Prostate gland (tissue), 2 donors: ENCODE results near the gene TMEM151A. TPM values are rescaled to one million over a fixed set of nuclear protein-coding genes. Genes with fewer than 3 reads are reported as not detected.

Experiments
- DNase-seq: peaks from one replicate; pipeline ENCODE4 v3.0.0-alpha.2; 2019; ENCODE audit warnings: low spot score
- H3K27ac ChIP-seq, 2 donors: fragments of 200-600 bp; sonication (generic); 2 replicates each; pipeline ENCODE4 v1.5.1; 2017 to 2019
- H3K27me3 ChIP-seq: fragments of 200-600 bp; sonication (generic); replicated peaks from 2 replicates; pipeline ENCODE4 v1.5.1; 2019; ENCODE audit not compliant: insufficient read depth
- H3K36me3 ChIP-seq, 2 donors: fragments of 200-600 bp; sonication (generic); 1 replicate in 1 of 2; 2 replicates in 1 of 2; pipeline versions ENCODE4 v1.5.1 to v1.8.1; 2017 to 2019
- H3K4me1 ChIP-seq: fragments of 200-600 bp; sonication (generic); replicated peaks from 2 replicates; pipeline ENCODE4 v1.5.1; 2019
- H3K4me3 ChIP-seq, 2 donors: fragments of 200-600 bp; sonication (generic); 2 replicates each; pipeline ENCODE4 v1.5.1; 2017 to 2019
- H3K9me3 ChIP-seq: fragments of 200-600 bp; sonication (generic); 2 replicates; pipeline ENCODE4 v1.5.1; 2017
- POLR2A ChIP-seq: fragments of 450-650 bp; IDR thresholded peaks from one replicate; pipeline ENCODE4 v1.6.1; 2016; ENCODE audit warnings: antibody characterized with exemption, mild to moderate bottlenecking
- POLR2AphosphoS5 ChIP-seq: sonication (generic); formaldehyde crosslinking; IDR thresholded peaks from one replicate; pipeline ENCODE4 v1.6.1; 2017; ENCODE audit warnings: antibody characterized with exemption
- WGBS: methylation state at CpG from one replicate; pipeline ENCODE4 v1.1.5; 2018; 5-methylcytosine and 5-hydroxymethylcytosine counted together
- intact Hi-C: fragments of 100-400 bp; cut with DNase I; formaldehyde crosslinking; loops from one replicate; pipeline ENCODE4 v1.14.2; 2022
- total RNA-seq, 2 donors: library from RNA; depleted of rRNA; stranded (reverse); fragments of >200 nt; gene quantifications; one replicate each; pipeline ENCODE4 v1.1.0, GENCODE V29; 2016
- TF ChIP-seq, protein P1 (sequence below), 4 experiments: fragments of 200-600 bp in 2 of 4; fragments of 450-650 bp in 2 of 4; sonication (generic) in 2 of 4; IDR thresholded peaks; 1 replicate in 3 of 4; 2 replicates in 1 of 4; pipeline ENCODE4 v1.5.1; 2016 to 2019; ENCODE audit warnings: antibody characterized with exemption in 4 of 4, mild to moderate bottlenecking in 2 of 4, moderate library complexity in 2 of 4

Gene TMEM151A
- total RNA-seq, 2 donors from 2014 or later = 0.17 to 0.50 TPM

DNA sequence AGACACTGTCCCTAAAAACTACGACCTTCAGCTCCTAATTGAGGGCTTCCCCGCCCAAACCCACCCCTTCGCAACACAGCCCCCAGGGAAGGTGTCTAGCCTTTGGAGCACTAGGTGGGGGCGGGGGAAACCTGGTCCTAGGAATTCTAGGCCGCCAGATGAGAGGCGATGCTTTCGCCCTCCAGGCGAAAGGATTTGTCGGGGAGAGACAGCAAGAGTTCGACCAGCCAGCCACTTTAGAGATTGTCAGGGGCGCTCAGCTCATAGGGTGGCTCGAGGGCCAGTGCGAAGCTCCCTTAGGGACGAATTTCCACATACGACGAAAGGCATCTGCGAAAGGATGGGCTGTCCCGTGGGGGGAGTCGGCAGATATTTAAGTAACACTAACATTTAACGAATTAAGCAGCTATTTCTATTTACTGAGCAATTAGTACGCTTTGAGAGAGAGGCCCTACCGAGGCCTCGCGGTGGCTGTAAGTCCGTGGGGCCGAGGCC, 19.8 kb downstream of the TMEM151A start:
- no peaks in the 10 kb centered on the region for H3K4me1 ChIP-seq
- no peak for DNase-seq
- no peaks in the 10 kb centered on the region for H3K36me3 ChIP-seq
- H3K4me3 ChIP-seq = peak overlapping the region; percentile 34 to 43
- no peaks in the 10 kb centered on the region for H3K9me3 ChIP-seq
- peak overlapping the region; percentile 82 to 87 for H3K27ac ChIP-seq
- intact Hi-C loops = loop anchor here (2.0 kb wide), 1 partner anchor 77 kb away; no protein-coding TSS in a partner anchor
- no peaks in the 10 kb centered on the region for H3K27me3 ChIP-seq
- WGBS = 24% methylated on average over 26 of the region's 26 CpGs
- TF ChIP-seq POLR2AphosphoS5 = no peak
- TF ChIP-seq, protein P1, sequence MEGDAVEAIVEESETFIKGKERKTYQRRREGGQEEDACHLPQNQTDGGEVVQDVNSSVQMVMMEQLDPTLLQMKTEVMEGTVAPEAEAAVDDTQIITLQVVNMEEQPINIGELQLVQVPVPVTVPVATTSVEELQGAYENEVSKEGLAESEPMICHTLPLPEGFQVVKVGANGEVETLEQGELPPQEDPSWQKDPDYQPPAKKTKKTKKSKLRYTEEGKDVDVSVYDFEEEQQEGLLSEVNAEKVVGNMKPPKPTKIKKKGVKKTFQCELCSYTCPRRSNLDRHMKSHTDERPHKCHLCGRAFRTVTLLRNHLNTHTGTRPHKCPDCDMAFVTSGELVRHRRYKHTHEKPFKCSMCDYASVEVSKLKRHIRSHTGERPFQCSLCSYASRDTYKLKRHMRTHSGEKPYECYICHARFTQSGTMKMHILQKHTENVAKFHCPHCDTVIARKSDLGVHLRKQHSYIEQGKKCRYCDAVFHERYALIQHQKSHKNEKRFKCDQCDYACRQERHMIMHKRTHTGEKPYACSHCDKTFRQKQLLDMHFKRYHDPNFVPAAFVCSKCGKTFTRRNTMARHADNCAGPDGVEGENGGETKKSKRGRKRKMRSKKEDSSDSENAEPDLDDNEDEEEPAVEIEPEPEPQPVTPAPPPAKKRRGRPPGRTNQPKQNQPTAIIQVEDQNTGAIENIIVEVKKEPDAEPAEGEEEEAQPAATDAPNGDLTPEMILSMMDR (IDR thresholded peaks at IDR 0.05) = no peak
- TF ChIP-seq POLR2A = no peak

DNA sequence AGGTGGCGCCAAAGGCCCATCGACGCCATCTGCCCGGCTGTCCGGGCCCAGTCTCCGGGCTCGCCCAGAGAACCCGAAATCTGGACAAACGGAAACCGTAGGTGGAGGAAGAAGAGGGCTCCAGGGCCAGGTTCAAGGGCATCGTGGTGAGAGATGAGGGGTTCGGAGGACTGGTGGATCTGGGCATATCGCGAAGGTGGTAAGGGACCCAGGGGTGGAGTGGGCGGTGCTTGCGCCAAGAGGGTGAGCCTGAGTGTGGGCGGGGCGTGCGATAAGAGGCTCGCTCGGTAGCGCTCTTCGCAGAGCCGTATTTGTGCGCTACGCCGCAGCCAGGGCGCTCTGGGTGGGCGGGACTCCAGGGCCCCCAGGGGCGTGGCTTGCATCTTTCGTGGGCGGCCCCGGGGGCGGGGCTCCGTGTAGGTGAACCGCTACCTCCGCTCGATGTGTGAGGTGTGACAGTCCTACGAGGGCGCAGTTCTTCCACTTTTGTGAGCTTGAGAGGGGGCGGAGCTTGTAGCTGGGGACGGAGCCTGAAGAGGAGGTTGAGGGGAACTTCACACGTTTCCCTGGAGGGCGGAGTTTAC, 20.4 kb downstream of the TMEM151A start:
- Histone ChIP-seq H3K9me3 (no peaks in the 10 kb centered on the region), H3K4me3 (peak overlapping the region; percentile 34 to 43), H3K4me1 (no peaks in the 10 kb centered on the region), H3K27me3 (no peaks in the 10 kb centered on the region), H3K27ac (peak overlapping the region; percentile 82 to 87), H3K36me3 (no peaks in the 10 kb centered on the region)
- intact Hi-C loops = loop anchor here (2.0 kb wide), 2 partner anchors 17 to 77 kb away; no protein-coding TSS in a partner anchor
- under 1% methylated on average over 43 of the region's 44 CpGs for WGBS
- peak; percentile 95 for DNase-seq
- TF ChIP-seq POLR2A (peak; percentile 39), POLR2AphosphoS5 (peak; percentile 86)
- TF ChIP-seq, protein P1 (IDR thresholded peaks at IDR 0.05) = peak; percentile 63 to 96 (median 90)

DNA sequence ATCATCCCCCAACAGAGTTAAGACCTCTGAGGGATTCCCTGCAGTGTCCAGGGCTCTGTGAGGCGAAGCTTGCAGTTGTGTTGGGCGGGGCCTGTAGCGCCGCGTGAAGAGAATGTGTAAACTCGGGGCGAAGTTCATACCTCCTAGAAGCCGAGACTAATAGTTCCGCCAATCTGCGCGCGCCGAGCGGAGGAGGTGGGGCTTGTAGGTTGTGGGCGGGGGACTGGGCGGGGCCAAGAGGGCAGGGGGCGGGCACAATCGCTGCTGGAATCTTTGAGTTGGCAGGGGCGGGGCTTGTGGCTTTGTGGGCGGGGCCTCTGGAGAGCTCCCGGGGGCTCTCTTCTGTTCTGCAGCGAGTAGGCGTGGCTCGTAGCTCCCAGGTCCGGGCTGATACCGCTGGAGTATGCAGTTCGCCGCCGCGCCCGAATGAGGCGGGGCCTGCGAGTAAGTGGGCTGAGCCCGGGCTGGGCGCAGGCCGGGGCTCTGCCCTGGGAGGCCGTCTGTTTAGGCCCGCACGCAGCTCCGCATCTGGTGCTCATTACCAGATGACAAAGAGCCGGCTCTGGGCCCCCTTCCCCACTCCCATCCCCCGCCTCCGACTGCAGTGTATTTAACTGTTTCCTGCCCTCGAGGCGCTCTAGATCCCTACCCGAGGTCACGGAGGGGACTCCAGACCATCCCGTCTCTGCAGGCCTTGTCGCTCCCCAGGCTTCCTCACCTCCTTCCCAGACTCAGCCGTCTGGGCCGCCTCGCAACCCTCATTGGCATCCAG, 21.0 kb downstream of the TMEM151A start:
- Histone ChIP-seq H3K27ac (peak overlapping the region; percentile 82 to 87), H3K4me3 (peak overlapping the region; percentile 34 to 43), H3K36me3 (no peaks in the 10 kb centered on the region), H3K4me1 (no peaks in the 10 kb centered on the region), H3K9me3 (no peaks in the 10 kb centered on the region), H3K27me3 (no peaks in the 10 kb centered on the region)
- WGBS = under 1% methylated on average over 44 of the region's 52 CpGs
- TF ChIP-seq, protein P1 (IDR thresholded peaks at IDR 0.05) = no peak
- TF ChIP-seq POLR2A = peak; percentile 56
- peak; percentile 70 for TF ChIP-seq POLR2AphosphoS5
- peak; percentile 97 for DNase-seq
- intact Hi-C loops = loop anchor here (2.0 kb wide), 1 partner anchor 16 kb away; no protein-coding TSS in a partner anchor

DNA sequence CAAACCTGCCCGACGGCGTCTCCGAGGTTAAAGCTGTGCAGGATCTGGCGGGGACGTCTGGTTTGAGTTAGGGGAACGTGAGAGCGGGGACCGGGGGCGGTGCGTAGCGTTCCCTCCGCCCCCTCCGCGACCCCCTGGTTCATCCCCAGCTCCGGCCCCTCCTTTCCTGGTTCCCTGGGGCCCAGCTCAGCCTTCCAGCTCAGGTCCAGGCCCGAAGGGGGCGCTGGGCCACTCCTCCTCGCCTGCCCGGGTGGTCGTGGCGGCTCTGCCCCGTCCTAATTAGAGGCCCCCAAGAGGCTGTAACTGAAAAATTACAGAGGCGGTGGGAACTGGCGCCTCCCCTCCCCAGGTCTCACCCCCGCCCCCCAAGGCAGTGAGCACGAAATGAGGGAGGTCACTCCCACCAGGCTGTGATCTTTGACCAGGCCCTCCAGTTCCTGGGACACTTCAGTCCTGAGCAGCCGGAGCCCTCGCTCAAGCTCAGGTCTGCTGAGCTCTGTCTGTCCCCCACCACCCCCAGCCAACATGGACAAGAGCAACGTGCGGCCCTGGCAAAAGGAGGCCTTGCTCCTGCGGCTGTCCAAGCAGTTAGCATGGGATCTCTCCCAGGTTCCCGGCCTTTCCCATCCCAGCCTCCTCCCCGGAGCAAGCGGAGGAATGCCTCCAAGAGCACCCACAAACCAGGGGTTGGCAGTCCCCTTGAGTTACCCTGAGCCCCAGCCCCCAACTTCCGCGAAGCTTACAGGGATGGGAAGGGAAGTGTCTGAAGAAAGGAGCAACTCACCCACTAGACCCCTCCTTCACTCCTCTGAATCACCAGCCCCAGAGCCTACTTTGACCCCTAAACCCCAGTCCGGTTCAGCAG, 21.9 kb downstream of the TMEM151A start:
- Histone ChIP-seq H3K36me3 (no peaks in the 10 kb centered on the region), H3K4me3 (peak overlapping the region; percentile 34 to 43), H3K27ac (peak overlapping the region; percentile 82 to 87), H3K27me3 (no peaks in the 10 kb centered on the region), H3K9me3 (no peaks in the 10 kb centered on the region), H3K4me1 (no peaks in the 10 kb centered on the region)
- WGBS = 33% methylated on average over 37 of the region's 38 CpGs
- no peak for DNase-seq
- no peak for TF ChIP-seq POLR2A
- TF ChIP-seq, protein P1 (IDR thresholded peaks at IDR 0.05) = no peak
- no peak for TF ChIP-seq POLR2AphosphoS5
- intact Hi-C loops = loop anchor here (2.0 kb wide), 1 partner anchor 15 kb away; no protein-coding TSS in a partner anchor
